Memory B cell (primary cell): ENCODE measurements around the gene SUN2.
A peak's percentile ranks its signal among the peaks of the same experiment; 100 is the strongest.

Experiments
- ATAC-seq: fragments of 150-1000 bp; cut with Tn5 transposase; 2 replicates; pipeline ENCODE4 v1.10.0; 2021; ENCODE audit warnings: low read depth, mild to moderate bottlenecking, moderate library complexity
- DNase-seq, 2 donors: peaks; one replicate each; pipeline ENCODE4 v3.0.0; 2022; ENCODE audit warnings: low spot score in 2 of 2
- H3K27ac Mint-ChIP-seq: one replicate; pipeline ENCODE4 v1.8.0; 2022; ENCODE audit warnings: mild to moderate bottlenecking, moderate library complexity, mixed read lengths
- H3K27me3 Mint-ChIP-seq: one replicate; pipeline ENCODE4 v1.8.0; 2022; ENCODE audit warnings: mixed read lengths
- H3K36me3 Mint-ChIP-seq: one replicate; pipeline ENCODE4 v1.8.0; 2022; ENCODE audit warnings: mild to moderate bottlenecking, mixed read lengths
- H3K4me1 Mint-ChIP-seq: one replicate; pipeline ENCODE4 v1.8.0; 2022; ENCODE audit warnings: mixed read lengths
- H3K4me3 Mint-ChIP-seq: one replicate; pipeline ENCODE4 v1.8.0; 2022; ENCODE audit warnings: mild to moderate bottlenecking, moderate library complexity, mixed read lengths
- H3K9me3 Mint-ChIP-seq: one replicate; pipeline ENCODE4 v1.8.0; 2022; ENCODE audit warnings: mixed read lengths

The SUN2 gene

GRCh38 chr22:38754751-38755154 lies 1.0 kb downstream of the SUN2 start:
- Mint-ChIP-seq H3K27ac (peak overlapping the region; percentile 76), H3K9me3 (no peaks in the 10 kb centered on the region), H3K4me1 (peaks cover 52% of the 10 kb centered on the region), H3K36me3 (peaks cover 19% of the 10 kb centered on the region), H3K27me3 (no peaks in the 10 kb centered on the region), H3K4me3 (peak overlapping the region; percentile 98)
- no peak for DNase-seq
- no peak for ATAC-seq

GRCh38 chr22:38753948-38754750 lies 1.6 kb downstream of the SUN2 start:
- no peak for ATAC-seq
- Mint-ChIP-seq H3K9me3 (no peaks in the 10 kb centered on the region), H3K4me1 (peaks cover 47% of the 10 kb centered on the region), H3K27ac (peak overlapping the region; percentile 76), H3K27me3 (no peaks in the 10 kb centered on the region), H3K4me3 (peak overlapping the region; percentile 98), H3K36me3 (peaks cover 24% of the 10 kb centered on the region)
- no peak for DNase-seq

- Mint-ChIP-seq H3K4me3 (peak overlapping the region; percentile 86), H3K27ac (peak overlapping the region; percentile 88), H3K4me1 (peaks cover 29% of the 10 kb centered on the region), H3K27me3 (no peaks in the 10 kb centered on the region), H3K36me3 (peaks cover 25% of the 10 kb centered on the region), H3K9me3 (no peaks in the 10 kb centered on the region)
- ATAC-seq (peak; percentile 67), DNase-seq (peak; percentile 59 to 73)
Measured at GRCh38 chr22:38751422-38752346, 4.1 kb downstream of the SUN2 start.

- Mint-ChIP-seq H3K36me3 (peaks cover 25% of the 10 kb centered on the region), H3K4me1 (peaks cover 26% of the 10 kb centered on the region), H3K9me3 (no peaks in the 10 kb centered on the region)
Measured at GRCh38 chr22:38751066-38751421, 4.8 kb downstream of the SUN2 start.

GRCh38 chr22:38750638-38751037 lies 5.2 kb downstream of the SUN2 start:
- H3K27ac Mint-ChIP-seq, result peak overlapping the region; percentile 88
- no peak overlapping the region for H3K4me3 Mint-ChIP-seq
- peaks cover 25% of the 10 kb centered on the region for H3K36me3 Mint-ChIP-seq
- ATAC-seq (no peak), DNase-seq (no peak)
- no peaks in the 10 kb centered on the region for H3K27me3 Mint-ChIP-seq
- no peaks in the 10 kb centered on the region for H3K9me3 Mint-ChIP-seq
- H3K4me1 Mint-ChIP-seq, result peaks cover 26% of the 10 kb centered on the region

More at GRCh38 chr22:38751066-38751421, 4.8 kb downstream of the SUN2 start:
- Mint-ChIP-seq H3K27me3 (no peaks in the 10 kb centered on the region), H3K4me3 (peak overlapping the region; percentile 86), H3K27ac (peak overlapping the region; percentile 88)
- no peak for ATAC-seq
- no peak for DNase-seq

GRCh38 chr22:38750104-38750503 lies 5.7 kb downstream of the SUN2 start:
- Mint-ChIP-seq H3K27ac (peak overlapping the region; percentile 45), H3K9me3 (no peaks in the 10 kb centered on the region), H3K27me3 (no peaks in the 10 kb centered on the region), H3K36me3 (peaks cover 24% of the 10 kb centered on the region), H3K4me1 (peaks cover 26% of the 10 kb centered on the region), H3K4me3 (peak overlapping the region; percentile 5)
- DNase-seq (no peak), ATAC-seq (no peak)

GRCh38 chr22:38748487-38749136 lies 7.2 kb downstream of the SUN2 start:
- Mint-ChIP-seq H3K27me3 (no peaks in the 10 kb centered on the region), H3K9me3 (no peaks in the 10 kb centered on the region), H3K36me3 (peaks cover 22% of the 10 kb centered on the region), H3K4me1 (peaks cover 20% of the 10 kb centered on the region), H3K4me3 (no peak overlapping the region), H3K27ac (peak overlapping the region; percentile 45)
- DNase-seq (no peak), ATAC-seq (no peak)

- Mint-ChIP-seq H3K9me3 (no peaks in the 10 kb centered on the region), H3K36me3 (peaks cover 17% of the 10 kb centered on the region), H3K4me1 (peaks cover 3% of the 10 kb centered on the region), H3K4me3 (no peak overlapping the region), H3K27ac (no peak overlapping the region), H3K27me3 (no peaks in the 10 kb centered on the region)
- ATAC-seq (no peak), DNase-seq (no peak)
Measured at GRCh38 chr22:38745676-38746460, 9.9 kb downstream of the SUN2 start.

GRCh38 chr22:38744981-38745380 lies 10.8 kb downstream of the SUN2 start:
- no peak for ATAC-seq
- no peak overlapping the region for H3K4me3 Mint-ChIP-seq
- H3K4me1 Mint-ChIP-seq, result no peaks in the 10 kb centered on the region
- no peak for DNase-seq
- no peak overlapping the region for H3K27ac Mint-ChIP-seq
- peaks cover 13% of the 10 kb centered on the region for H3K36me3 Mint-ChIP-seq
- no peaks in the 10 kb centered on the region for H3K9me3 Mint-ChIP-seq
- no peaks in the 10 kb centered on the region for H3K27me3 Mint-ChIP-seq

- no peaks in the 10 kb centered on the region for H3K27me3 Mint-ChIP-seq
- H3K36me3 Mint-ChIP-seq, result peaks cover 17% of the 10 kb centered on the region
- ATAC-seq, result no peak
- DNase-seq, result no peak
- no peaks in the 10 kb centered on the region for H3K9me3 Mint-ChIP-seq
- H3K4me1 Mint-ChIP-seq, result peaks cover 6% of the 10 kb centered on the region
- H3K27ac Mint-ChIP-seq, result no peak overlapping the region
- H3K4me3 Mint-ChIP-seq, result no peak overlapping the region
Measured at GRCh38 chr22:38742176-38742942, 13.4 kb downstream of the SUN2 start.

- DNase-seq (no peak), ATAC-seq (no peak)
- Mint-ChIP-seq H3K36me3 (peaks cover 24% of the 10 kb centered on the region), H3K4me1 (peaks cover 13% of the 10 kb centered on the region), H3K4me3 (no peak overlapping the region), H3K27ac (no peak overlapping the region), H3K9me3 (no peaks in the 10 kb centered on the region), H3K27me3 (no peaks in the 10 kb centered on the region)
Measured at GRCh38 chr22:38741576-38741975, 14.2 kb downstream of the SUN2 start.

GRCh38 chr22:38741166-38741565 lies 14.6 kb downstream of the SUN2 start:
- no peak for DNase-seq
- Mint-ChIP-seq H3K9me3 (no peaks in the 10 kb centered on the region), H3K27me3 (no peaks in the 10 kb centered on the region), H3K4me1 (peaks cover 14% of the 10 kb centered on the region), H3K4me3 (no peak overlapping the region), H3K36me3 (peaks cover 25% of the 10 kb centered on the region), H3K27ac (no peak overlapping the region)
- ATAC-seq, result no peak

- H3K27me3 Mint-ChIP-seq, result no peaks in the 10 kb centered on the region
- H3K36me3 Mint-ChIP-seq, result peaks cover 29% of the 10 kb centered on the region
- ATAC-seq (no peak), DNase-seq (no peak)
- no peaks in the 10 kb centered on the region for H3K9me3 Mint-ChIP-seq
- H3K27ac Mint-ChIP-seq, result no peak overlapping the region
- H3K4me1 Mint-ChIP-seq, result peaks cover 19% of the 10 kb centered on the region
- no peak overlapping the region for H3K4me3 Mint-ChIP-seq
Measured at GRCh38 chr22:38740754-38741153, 15.0 kb downstream of the SUN2 start.
